ENCODE data around the gene RPS6KC1.
"Not testable (repeated sequence)": the region's sequence is repeated elsewhere in the genome, so short reads cannot be mapped to it uniquely, and the experiment has no call there.

RPS6KC1 gene

DNA sequence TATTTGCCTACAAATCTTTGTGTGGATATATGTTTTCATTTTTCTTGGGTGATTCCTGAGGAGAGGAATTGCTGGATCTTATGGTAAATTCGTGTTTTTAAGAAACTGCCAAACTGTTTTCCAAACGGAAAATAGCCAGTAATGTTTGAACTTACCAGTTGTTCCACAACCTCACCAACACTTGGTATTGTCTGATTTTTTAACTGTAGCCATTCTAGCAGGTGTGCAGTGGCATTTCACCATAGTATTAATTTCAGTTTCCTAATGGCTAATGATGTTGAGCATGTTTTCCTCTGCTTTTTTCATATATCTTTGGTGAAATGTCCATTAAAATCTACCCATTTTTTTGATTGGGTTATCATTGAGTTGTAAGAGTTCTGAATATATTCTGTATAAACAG is 56.6 kb downstream of the RPS6KC1 start:
- DNase-seq, result no peak

- DNase-seq, result no peak
Observed at GRCh38 chr1:213110349-213111300, 59.6 kb downstream of the RPS6KC1 start.

DNA sequence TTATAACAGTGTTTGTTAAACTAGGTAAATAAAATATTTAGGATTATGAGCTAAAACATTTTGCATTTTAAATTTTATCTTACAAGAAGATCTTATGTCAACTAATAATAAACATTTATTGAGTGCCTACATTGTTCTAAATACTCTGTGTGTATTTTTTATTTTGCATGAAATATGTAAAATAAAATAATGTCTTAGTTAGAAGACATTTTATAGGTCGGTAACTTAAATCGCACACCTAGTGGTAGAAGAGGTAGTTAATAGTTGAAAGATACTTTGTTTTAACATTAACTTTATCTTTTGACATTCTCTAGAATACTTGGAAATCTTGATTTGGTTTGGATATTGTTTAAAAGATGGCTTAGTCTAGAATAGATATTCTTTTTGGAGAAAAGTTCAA is 60.5 kb downstream of the RPS6KC1 start:
- DNase-seq, result no peak

DNA sequence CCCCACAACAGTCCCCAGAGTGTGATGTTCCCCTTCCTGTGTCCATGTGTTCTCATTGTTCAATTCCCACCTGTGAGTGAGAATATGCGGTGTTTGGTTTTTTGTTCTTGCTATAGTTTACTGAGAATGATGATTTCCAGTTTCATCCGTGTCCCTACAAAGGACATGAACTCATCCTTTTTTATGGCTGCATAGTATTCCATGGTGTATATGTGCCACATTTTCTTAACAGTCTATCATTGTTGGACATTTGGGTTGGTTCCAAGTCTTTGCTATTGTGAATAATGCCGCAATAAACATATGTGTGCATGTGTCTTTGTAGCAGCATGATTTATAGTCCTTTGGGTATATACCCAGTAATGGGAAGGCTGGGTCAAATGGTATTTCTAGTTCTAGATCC is 61.7 kb downstream of the RPS6KC1 start:
- DNase-seq, result not testable (repeated sequence)

- DNase-seq, result not testable (repeated sequence)
Observed at GRCh38 chr1:213117699-213118180, 66.7 kb downstream of the RPS6KC1 start.

- no peak for DNase-seq
Observed at GRCh38 chr1:213119794-213120193, 68.8 kb downstream of the RPS6KC1 start.

GRCh38 chr1:213120386-213120785 is 69.3 kb downstream of the RPS6KC1 start:
- no peak for DNase-seq

DNA sequence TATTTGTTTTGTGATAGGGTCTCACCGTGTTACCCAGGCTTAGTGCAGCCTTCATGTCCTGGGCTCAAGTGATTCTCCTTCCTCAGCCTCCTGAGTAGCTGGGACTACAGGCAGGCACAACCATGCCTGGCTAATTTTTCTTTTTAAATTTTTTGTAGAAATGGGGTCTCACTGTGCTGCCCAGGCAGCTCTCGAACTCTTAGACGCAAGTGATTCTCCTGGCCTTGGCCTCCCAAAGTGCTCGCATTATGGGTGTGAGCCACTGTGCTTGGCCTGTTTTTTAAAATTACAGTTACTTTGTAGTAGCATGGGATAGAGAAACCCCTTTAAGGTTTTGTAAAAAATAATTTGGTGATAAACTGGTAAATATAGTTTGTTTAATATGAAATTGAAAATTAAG is 69.9 kb downstream of the RPS6KC1 start:
- no peak for DNase-seq

GRCh38 chr1:213122514-213122929 is 71.5 kb downstream of the RPS6KC1 start:
- peak; percentile 71 to 72 for DNase-seq

GRCh38 chr1:213123087-213123486 is 72.0 kb downstream of the RPS6KC1 start:
- DNase-seq, result no peak

DNA sequence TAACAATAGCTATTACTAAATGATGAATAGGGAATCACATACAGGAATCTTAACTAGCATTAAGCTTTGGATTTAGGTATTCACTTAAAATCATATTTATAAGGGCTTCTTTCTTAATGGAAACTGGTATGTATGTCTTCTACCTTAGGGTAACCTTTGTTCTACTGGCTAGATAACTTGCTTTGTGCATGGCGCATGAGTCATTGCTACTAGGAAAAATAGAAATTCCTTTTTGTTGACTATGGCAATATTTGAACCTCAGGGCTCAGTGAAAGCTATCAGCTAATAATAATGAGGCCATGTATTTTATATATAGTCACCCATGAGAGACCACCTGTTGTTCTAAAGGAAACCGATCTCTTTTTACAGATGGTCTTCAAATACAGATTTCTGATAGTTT is 72.5 kb downstream of the RPS6KC1 start:
- no peak for DNase-seq

DNA sequence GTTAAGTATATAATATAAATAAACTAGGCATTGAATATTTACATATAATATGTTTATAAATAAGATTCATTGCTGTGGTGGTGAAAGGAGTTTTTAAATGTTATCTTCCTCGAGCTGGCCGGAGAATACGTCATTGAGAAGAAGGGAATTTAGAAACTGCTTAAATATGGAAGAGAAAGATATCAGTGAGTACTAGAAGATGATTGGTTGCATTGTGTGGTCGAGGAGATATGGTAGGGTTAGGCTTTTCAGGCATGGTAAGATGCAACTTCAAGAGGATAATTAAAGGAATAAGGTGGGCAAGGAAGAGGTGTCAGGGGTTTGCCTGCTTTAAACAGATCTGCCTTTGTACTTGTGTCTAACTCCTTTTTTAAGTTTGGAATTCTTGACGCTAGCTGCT is 73.5 kb downstream of the RPS6KC1 start:
- no peak for DNase-seq

GRCh38 chr1:213125643-213126042 is 74.6 kb downstream of the RPS6KC1 start:
- DNase-seq, result no peak

DNA sequence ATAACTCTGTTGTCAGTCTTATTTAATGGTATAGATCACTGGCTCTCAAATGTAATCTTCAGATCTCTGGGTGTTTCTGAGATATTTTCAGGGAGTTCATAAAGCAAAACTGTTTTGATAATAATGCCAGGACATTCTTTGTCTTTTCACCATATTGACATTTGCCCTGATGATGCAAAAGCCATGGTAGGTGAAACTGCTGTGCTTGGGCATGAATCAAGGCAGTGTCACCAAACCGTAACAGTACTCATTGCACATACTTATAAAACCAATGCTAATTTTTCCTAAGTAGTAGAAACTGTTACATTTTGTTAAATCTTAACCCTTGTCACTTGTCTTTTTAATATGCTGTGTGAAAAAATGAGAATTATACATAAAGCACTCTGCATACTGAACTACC is 76.0 kb downstream of the RPS6KC1 start:
- DNase-seq, result no peak

GRCh38 chr1:213131851-213132655 is 81.0 kb downstream of the RPS6KC1 start:
- peak; percentile 35 to 81 for DNase-seq

DNA sequence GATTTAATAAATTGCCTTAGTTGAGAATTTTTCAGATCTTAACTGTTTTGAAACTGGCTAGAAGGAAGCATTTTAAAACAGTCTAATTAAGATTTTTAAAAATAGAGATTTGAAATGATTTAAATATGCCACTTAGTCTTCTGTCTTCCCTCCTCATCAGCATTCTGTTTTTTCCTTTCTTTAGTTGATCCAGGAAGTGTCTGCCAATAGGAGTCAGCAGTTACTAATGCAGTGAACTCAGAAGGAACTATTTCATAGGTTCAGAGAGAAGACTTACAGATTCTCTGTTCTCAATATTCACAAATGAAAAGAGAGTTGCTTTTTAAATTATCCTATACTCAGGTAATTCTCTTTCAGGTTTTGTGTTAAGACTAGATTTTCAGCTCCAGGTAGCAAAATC is 84.5 kb downstream of the RPS6KC1 start:
- DNase-seq, result peak in 1 of 2 experiments; percentile 67

GRCh38 chr1:213136190-213136917 is 85.3 kb downstream of the RPS6KC1 start:
- peak in 1 of 2 experiments; percentile 58 for DNase-seq

- DNase-seq, result peak; percentile 91 to 99
Observed at GRCh38 chr1:213138391-213138790, 87.3 kb downstream of the RPS6KC1 start.

- no peak for DNase-seq
Observed at GRCh38 chr1:213138892-213139291, 87.9 kb downstream of the RPS6KC1 start.

DNA sequence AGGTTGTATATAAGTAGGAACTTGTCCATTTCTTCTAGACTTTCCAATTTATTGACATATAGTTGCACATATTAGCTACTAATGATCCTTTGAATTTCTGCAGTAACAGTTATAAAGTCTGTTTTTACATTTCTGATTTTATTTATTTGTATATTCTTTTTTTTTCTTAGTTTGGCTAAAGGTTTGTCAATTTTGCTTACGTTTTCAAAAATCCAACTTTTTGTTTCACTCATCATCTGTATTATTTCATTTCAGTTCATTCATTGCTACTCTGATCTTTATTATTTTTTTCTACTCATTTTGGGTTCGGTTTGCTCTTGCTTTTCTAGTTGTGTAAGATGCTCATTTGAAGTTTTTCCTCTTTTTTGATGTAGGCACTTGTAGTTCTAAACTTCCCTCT is 97.9 kb downstream of the RPS6KC1 start:
- no peak for DNase-seq

DNA sequence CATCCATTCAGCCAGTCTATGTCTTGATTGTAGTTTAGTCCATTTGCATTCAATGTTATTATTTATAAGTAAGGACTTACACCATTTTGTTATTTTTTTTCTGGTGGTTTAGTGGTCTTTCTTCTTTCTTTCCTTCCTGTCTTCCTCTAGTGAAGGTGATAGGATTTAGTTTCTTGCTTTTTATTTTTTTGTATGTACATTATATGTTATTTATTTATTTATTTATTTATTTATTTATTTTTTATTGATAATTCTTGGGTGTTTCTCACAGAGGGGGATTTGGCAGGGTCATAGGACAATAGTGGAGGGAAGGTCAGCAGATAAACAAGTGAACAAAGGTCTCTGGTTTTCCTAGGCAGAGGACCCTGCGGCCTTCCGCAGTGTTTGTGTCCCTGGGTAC is 99.0 kb downstream of the RPS6KC1 start:
- DNase-seq, result not testable (repeated sequence)

DNA sequence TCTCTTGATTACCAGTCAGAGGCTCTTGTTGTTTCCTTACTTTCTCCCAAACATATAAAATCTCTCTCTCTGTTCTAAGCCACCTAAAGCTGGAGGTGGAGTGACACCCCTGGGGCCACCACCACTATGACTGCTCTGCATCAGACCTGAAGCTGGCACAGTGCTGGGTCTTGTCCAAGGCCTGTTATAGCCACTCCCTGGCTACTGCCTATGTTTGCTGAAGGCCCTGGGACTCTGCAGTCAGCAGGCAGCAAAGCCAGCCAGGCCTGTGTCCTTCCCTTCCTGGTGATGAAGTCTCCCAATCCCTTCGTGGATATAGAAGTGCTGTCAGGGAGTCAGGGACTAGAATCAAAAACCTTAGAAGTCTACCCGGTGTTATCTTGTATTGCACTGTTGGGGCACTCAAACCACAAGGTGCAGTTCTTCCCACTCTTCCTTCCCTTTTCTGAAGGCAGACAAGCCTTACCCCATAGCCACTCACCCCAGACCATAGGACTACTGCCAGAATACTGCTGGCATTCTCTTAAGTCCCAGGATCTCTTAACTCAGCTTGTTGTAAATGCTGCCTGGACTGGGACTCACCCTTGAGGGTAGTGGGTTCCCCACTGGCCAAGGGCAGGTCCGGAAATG is 103.1 kb downstream of the RPS6KC1 start:
- DNase-seq, result peak in 1 of 2 experiments; percentile 72

All from NCI-H2081 (cell line).